Upper lobe of left lung (tissue), 6 donors: ENCODE data around the gene TBC1D19. TPM values are rescaled to one million over a fixed set of nuclear protein-coding genes. Genes with fewer than 3 reads are reported as not detected.
"Not testable (repeated sequence)": the region's sequence is repeated elsewhere in the genome, so short reads cannot be mapped to it uniquely, and the experiment has no call there.

Source experiments
- ATAC-seq, 2 donors: fragments of 200-7000 bp; cut with Tn5 transposase; one replicate each; pipeline ENCODE4 v1.9.1; 2022; ENCODE audit warnings: mild to moderate bottlenecking in 2 of 2, moderate library complexity in 2 of 2; ENCODE audit not compliant: low FRiP score in 2 of 2
- DNase-seq, 2 donors: peaks; one replicate each; pipeline ENCODE4 v3.0.0-alpha.2; 2019 to 2020
- H3K27ac ChIP-seq, 4 donors: fragments of 200-600 bp; sonication (generic); one replicate each; pipeline ENCODE4 v1.5.1; 2016 to 2019
- H3K27me3 ChIP-seq, 4 donors: fragments of 200-600 bp; sonication (generic); one replicate each; pipeline ENCODE4 v1.5.1; 2017 to 2019
- H3K36me3 ChIP-seq, 4 donors: fragments of 200-600 bp; sonication (generic); one replicate each; pipeline ENCODE4 v1.5.1; 2016 to 2019
- H3K4me1 ChIP-seq, 4 donors: fragments of 200-600 bp; sonication (generic); one replicate each; pipeline ENCODE4 v1.5.1; 2018 to 2019
- H3K4me3 ChIP-seq, 4 donors: fragments of 200-600 bp; sonication (generic); one replicate each; pipeline ENCODE4 v1.5.1; 2017 to 2019; ENCODE audit warnings: mild to moderate bottlenecking in 2 of 4, moderate library complexity in 1 of 4
- H3K9me3 ChIP-seq, 4 donors: fragments of 200-600 bp; sonication (generic); one replicate each; pipeline ENCODE4 v1.5.1; 2018 to 2019
- EP300 ChIP-seq, 4 donors: sonication (generic); formaldehyde crosslinking; IDR thresholded peaks; one replicate each; pipeline ENCODE4 v1.5.1; 2017; ENCODE audit warnings: antibody characterized with exemption in 4 of 4, control low read depth in 2 of 4
- POLR2A ChIP-seq, 4 donors: fragments of 450-650 bp; IDR thresholded peaks; one replicate each; pipeline ENCODE4 v1.5.1; 2016 to 2017; ENCODE audit warnings: antibody characterized with exemption in 4 of 4, mild to moderate bottlenecking in 2 of 4
- POLR2AphosphoS5 ChIP-seq, 2 donors: sonication (generic); formaldehyde crosslinking; IDR thresholded peaks; one replicate each; pipeline ENCODE4 v1.5.1; 2017; ENCODE audit warnings: antibody characterized with exemption in 2 of 2
- WGBS, 2 donors: methylation state at CpG; one replicate each; pipeline ENCODE4 v1.1.5; 2017 to 2018; 5-methylcytosine and 5-hydroxymethylcytosine counted together
- total RNA-seq, 6 donors: library from RNA; depleted of rRNA in 4 of 6; stranded (reverse); fragments of >200 nt in 4 of 6; gene quantifications; one replicate each; pipeline versions ENCODE4 v1.1.0 to v1.2.1, GENCODE V29; 2016 to 2021
- TF ChIP-seq, protein P1 (sequence below), 6 experiments: fragments of 450-650 bp in 4 of 6; fragments of 200-600 bp in 2 of 6; sonication (generic) in 2 of 6; IDR thresholded peaks; one replicate each; pipeline ENCODE4 v1.5.1; 2016 to 2019; ENCODE audit warnings: antibody characterized with exemption in 6 of 6
- donor health status: DM: no; HTN: no; CAD: no; lungs with moderate emphysema.
- donor health status: DM: no; HTN: yes; CAD: no; lungs with severe emphysema.

Gene TBC1D19
- total RNA-seq, 6 donors from 2014 or later, result 6.8 to 35.6 (median 11.8) TPM

DNA sequence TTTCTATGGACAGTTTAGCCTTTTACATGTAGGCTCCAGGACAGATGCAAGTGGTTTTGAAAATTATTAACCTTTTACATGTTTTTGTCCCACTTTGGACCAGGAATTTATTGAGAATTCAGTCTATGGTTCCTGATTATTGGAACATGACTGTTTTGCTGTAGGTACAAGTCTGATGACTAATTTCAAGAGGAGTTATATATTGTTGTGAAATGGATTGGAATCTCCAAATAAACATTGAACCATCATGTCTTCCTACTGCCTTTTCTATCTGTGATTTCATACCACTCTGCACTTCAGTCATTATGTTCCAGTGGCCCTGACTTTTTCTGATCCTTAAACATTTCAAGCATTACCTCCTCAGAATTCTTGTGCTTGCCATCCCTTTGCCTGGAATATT, 35.9 kb downstream of the TBC1D19 start:
- no peak overlapping the region for H3K27ac ChIP-seq
- H3K9me3 ChIP-seq, result no peaks in the 10 kb centered on the region
- H3K4me3 ChIP-seq, result no peak overlapping the region
- TF ChIP-seq POLR2A (IDR thresholded peaks at IDR 0.05), result no peak
- TF ChIP-seq POLR2AphosphoS5 (IDR thresholded peaks at IDR 0.05), result no peak
- TF ChIP-seq, protein P1, sequence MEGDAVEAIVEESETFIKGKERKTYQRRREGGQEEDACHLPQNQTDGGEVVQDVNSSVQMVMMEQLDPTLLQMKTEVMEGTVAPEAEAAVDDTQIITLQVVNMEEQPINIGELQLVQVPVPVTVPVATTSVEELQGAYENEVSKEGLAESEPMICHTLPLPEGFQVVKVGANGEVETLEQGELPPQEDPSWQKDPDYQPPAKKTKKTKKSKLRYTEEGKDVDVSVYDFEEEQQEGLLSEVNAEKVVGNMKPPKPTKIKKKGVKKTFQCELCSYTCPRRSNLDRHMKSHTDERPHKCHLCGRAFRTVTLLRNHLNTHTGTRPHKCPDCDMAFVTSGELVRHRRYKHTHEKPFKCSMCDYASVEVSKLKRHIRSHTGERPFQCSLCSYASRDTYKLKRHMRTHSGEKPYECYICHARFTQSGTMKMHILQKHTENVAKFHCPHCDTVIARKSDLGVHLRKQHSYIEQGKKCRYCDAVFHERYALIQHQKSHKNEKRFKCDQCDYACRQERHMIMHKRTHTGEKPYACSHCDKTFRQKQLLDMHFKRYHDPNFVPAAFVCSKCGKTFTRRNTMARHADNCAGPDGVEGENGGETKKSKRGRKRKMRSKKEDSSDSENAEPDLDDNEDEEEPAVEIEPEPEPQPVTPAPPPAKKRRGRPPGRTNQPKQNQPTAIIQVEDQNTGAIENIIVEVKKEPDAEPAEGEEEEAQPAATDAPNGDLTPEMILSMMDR (IDR thresholded peaks at IDR 0.05), result no peak
- no peak for TF ChIP-seq EP300 (IDR thresholded peaks at IDR 0.05)
- H3K36me3 ChIP-seq, result no peaks in the 10 kb centered on the region
- no peak for DNase-seq
- no peak for ATAC-seq
- no peaks in the 10 kb centered on the region for H3K27me3 ChIP-seq
- peaks cover 0 to 8% (median 7%) of the 10 kb centered on the region in 4 donors for H3K4me1 ChIP-seq

DNA sequence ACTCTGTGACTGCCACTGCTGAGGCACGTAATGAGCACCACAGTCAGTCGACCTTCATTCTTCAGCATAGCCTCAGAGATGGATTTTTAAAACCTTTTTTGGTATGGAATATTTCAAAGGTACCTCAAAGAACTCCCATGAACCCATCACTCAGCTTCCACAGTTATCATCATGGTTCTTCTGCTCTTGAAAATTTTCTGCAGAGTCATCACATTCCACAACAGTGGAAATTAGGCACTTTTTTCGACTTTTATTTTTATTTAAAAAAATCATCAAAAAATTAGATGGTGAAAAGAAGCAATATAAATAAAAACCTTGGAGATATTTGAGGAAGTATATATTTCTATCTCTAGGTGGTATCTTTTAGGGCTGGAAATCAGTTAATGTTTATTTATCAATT, 37.5 kb downstream of the TBC1D19 start:
- Histone ChIP-seq H3K27ac (no peak overlapping the region), H3K4me1 (peaks cover 0 to 8% (median 7%) of the 10 kb centered on the region in 4 donors), H3K9me3 (no peaks in the 10 kb centered on the region), H3K36me3 (no peaks in the 10 kb centered on the region), H3K27me3 (no peaks in the 10 kb centered on the region), H3K4me3 (no peak overlapping the region)
- WGBS, 2 donors, result 89 to 97% methylated on average over 3 of the region's 3 CpGs
- TF ChIP-seq EP300 (IDR thresholded peaks at IDR 0.05) (no peak), POLR2A (IDR thresholded peaks at IDR 0.05) (no peak), POLR2AphosphoS5 (IDR thresholded peaks at IDR 0.05) (no peak)
- TF ChIP-seq, protein P1 (IDR thresholded peaks at IDR 0.05), result no peak
- ATAC-seq (no peak), DNase-seq (no peak)

DNA sequence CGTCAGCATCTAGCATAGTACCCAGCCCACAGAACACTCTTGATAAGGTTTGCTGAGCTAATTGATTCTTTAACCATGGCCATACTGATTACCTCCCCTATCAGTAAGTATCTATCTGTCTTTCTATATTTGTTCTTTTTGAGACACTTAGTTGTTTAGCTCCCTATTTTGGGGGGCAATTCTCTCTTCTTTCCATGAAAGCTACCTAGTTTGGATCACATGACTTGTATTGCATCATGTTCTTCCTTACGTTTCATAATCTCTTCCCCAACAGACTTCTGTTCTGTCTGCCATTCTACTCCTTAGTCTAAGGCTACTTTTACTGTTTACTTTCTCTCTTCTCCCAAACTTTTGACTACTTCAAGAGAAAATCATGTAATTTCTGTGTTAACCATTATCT, 39.0 kb downstream of the TBC1D19 start:
- Histone ChIP-seq H3K9me3 (no peaks in the 10 kb centered on the region), H3K27ac (no peak overlapping the region), H3K36me3 (no peaks in the 10 kb centered on the region), H3K27me3 (no peaks in the 10 kb centered on the region), H3K4me1 (peaks cover 0 to 8% (median 7%) of the 10 kb centered on the region in 4 donors), H3K4me3 (no peak overlapping the region)
- WGBS, 2 donors, result 66 to 75% methylated on average over 2 of the region's 2 CpGs
- DNase-seq, result no peak
- TF ChIP-seq POLR2A (IDR thresholded peaks at IDR 0.05), result no peak
- no peak for TF ChIP-seq POLR2AphosphoS5 (IDR thresholded peaks at IDR 0.05)
- TF ChIP-seq, protein P1 (IDR thresholded peaks at IDR 0.05), result no peak
- TF ChIP-seq EP300 (IDR thresholded peaks at IDR 0.05), result no peak
- ATAC-seq, result no peak

DNA sequence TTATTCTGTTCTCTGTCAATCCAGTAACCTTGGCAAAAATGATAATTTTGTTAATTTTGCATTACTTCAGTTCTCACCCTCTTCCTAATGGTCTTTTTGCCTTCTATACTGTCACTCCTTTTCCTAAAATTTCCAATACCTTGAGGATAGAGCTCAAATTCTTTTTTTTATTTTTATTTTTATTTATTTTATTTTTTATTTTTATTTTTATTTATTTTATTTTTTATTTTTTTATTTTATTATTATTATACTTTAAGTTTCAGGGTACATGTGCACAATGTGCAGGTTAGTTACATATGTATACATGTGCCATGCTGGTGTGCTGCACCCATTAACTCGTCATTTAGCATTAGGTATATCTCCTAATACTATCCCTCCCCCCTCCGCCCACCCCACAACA, 42.8 kb downstream of the TBC1D19 start:
- not testable (repeated sequence) for H3K4me3 ChIP-seq, ATAC-seq, H3K27ac ChIP-seq, DNase-seq, H3K27me3 ChIP-seq, H3K4me1 ChIP-seq, H3K9me3 ChIP-seq, H3K36me3 ChIP-seq
- WGBS, 2 donors, result 100% methylated on average over 1 to 2 of the region's 2 CpGs

DNA sequence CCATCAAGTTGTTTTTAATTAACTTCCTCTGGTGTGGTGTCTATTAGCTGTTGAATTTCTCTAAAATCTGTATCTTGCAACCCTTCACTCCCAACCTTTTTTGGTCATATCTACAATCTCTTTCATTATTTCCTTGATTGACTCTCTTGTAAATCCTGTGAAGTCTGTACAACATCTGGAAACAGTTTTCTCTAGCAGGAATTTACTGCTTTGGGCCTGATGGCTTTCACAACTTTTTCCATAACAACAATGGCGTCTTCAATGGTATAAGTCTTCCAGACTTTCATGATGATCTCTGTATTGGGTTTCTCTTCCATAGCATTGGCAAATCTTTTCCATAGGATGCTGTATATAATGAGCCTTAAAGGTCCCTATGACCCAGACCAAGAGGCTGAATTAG, 49.0 kb downstream of the TBC1D19 start:
- peaks cover 0 to 5% (median 0%) of the 10 kb centered on the region in 4 donors for H3K36me3 ChIP-seq
- no peak overlapping the region for H3K27ac ChIP-seq
- no peak for ATAC-seq
- H3K4me1 ChIP-seq, result no peaks in the 10 kb centered on the region
- no peak overlapping the region for H3K4me3 ChIP-seq
- H3K27me3 ChIP-seq, result no peaks in the 10 kb centered on the region
- TF ChIP-seq, protein P1 (IDR thresholded peaks at IDR 0.05), result no peak
- TF ChIP-seq POLR2AphosphoS5 (IDR thresholded peaks at IDR 0.05), result no peak
- TF ChIP-seq EP300 (IDR thresholded peaks at IDR 0.05), result no peak
- no peak for TF ChIP-seq POLR2A (IDR thresholded peaks at IDR 0.05)
- WGBS, 2 donors, result 96 to 100% methylated on average over 1 of the region's 1 CpG
- DNase-seq, result no peak
- H3K9me3 ChIP-seq, result no peaks in the 10 kb centered on the region
